GM21529 (cell line): ENCODE measurements around the gene CCDC187.
"Not testable (repeated sequence)": the region's sequence is repeated elsewhere in the genome, so short reads cannot be mapped to it uniquely, and the experiment has no call there.

Source experiments
- ATAC-seq: cut with Tn5 transposase; IDR thresholded peaks from one replicate; pipeline ENCODE4 v1.9.1; 2021; ENCODE audit not compliant: unreplicated experiment

CCDC187 gene

DNA sequence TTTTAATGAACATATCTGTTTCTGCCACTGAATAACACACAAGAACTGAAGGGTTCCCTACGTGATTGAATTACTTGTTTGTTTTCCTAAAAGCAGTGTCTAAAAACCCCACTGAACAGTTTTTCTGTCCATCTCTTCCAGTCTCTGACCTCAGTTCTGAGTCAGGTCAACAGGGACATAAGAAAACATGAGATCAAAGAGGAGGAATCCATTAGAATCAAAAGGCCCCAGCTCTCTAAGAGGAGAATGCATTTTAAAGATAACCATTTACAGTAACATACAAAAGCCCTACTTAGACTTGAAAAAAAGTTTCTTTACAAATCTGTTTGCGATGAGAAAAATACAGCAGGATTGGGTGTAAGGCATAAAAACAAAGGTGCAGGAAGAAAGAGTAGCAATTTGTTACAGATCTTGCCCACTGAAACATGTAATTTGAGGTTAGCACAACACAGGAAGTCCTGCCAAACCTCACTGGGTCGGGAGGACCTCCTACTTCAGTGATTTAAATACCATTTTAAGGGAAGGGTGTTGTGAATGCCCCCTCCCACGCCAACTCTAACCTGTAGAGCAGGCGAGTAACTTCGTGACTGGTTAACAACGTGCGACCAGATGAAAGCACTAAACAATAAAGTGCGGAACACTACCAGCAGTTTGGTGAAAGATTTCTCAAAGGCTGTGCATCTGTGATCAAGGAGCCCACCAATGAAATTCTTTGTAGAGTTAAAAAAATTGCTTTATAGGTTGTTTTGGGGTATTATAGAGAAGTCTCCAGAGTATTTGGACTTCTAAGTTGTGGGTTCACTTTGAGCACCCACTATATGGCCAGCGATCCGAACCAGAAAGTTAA lies 59.5 kb downstream of the CCDC187 start:
- ATAC-seq: peak; percentile 41

DNA sequence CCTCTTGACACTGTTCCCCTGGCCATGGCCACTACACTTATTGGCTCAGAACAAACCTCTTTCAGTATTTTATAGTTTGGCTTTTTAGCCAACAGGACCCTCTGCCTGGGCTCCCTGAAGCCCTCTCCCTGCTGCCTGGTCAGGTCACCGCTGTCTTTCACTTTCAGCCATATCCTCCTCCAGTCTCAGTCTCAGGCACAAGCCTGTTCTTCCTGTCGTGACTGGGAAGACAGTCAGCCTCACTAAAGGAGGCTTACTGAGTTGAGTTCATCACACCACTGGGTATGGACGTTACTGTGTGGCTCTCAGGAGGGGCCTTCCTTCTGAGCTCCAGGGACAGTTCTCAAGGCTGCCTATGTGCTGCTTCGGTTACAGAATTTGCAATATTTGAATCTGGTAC lies 60.3 kb downstream of the CCDC187 start:
- ATAC-seq: no peak

DNA sequence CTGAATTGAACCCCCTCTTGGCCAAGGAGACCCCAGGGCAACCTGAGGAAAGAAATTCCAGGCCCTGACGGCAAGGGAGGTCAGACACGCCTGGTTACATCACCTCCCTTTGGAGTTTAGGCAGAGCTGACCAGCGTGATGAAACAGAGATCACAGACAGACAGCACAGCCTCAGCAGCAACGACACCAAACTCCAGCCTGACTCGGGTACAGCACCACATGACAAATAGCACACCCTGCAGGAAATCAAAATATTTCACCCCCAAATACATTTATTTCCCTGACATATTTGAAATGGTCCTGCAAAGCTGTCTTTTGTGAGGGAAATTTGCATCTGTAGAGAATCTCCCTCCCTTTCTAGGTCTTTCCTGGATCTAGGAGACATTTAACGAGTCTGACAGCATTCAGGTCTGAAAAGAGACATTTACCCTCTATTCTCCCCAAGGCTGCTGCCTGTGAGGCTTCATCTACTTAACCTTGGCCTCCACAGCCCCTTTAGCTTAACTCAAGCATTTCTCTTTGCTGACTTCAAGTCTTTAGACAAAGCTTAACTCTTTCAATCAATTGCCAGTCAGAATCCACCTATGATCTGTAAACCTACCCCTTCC lies 60.9 kb downstream of the CCDC187 start:
- ATAC-seq: no peak

DNA sequence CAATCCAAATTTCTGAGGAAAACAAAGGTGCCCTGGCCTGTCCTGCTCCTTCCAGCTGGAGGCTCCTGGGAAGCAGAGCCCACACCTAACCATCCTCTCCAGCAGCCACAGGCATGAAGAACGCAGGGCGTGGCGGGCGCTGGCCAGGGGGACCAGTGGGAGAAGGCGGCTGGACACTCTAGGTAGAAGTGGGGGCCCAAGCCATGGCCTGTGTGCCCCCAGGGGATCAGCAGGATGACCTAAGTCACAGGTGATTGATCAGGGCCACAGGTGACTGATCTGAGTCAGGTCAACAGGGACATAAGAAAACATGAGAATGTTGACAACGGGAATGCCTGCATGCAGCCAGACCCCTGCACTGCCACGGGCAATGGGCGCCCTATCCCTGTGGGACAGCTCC lies 61.6 kb downstream of the CCDC187 start:
- ATAC-seq: no peak

DNA sequence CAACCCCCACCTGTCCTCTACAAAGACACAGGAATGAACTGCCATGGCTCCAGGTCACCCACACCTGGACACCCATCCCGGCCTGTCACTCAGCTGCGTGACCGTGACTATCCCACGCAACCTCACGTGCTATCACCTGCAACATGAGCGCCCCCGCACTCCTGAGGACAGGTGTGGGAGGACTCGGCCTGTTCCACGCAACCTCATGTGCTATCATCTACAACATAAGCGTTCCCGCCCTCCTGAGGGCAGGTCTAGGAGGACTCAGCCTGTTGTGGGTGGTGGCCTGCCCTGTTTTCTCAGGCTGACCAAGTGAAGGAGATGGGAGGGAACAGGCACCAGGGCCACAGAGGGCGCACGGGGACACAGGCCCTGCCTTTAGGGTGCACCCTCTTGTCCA lies 62.4 kb downstream of the CCDC187 start:
- ATAC-seq: no peak

DNA sequence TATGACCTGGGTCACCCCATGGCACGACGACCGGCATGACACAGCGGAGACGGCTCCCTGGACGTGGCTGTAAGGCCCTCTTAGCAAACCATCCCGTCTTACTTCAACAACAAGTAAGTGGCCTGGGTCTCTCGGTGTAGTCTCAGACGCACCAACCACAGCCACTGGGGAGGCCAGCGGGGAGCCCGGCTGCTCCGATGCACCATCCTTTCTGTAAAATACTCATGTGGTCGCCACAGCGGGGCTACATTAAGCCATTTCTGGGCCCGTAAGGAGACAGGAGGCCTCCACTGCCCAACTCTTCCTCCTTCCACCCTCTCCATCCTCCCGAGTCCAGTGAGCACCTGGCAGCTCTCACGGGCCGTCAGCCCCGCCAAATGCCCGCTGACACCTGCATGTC lies 63.0 kb downstream of the CCDC187 start:
- no peak for ATAC-seq

DNA sequence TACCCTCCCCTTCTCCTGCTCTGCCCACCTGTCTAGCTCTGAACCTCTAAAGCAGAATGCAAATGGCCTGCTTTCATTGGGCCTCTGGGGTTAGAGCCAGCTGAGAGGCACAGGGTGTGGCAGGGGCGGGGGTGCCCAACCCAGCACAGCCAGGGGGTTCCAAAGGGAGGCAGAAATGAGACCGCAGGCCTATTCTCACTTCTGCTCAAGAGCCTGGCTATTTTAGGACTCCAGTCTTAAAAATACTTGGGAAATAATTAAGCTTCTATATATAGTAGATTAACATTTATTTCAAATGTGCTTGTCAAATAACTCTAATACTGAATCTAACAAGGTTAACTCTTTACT lies 63.9 kb downstream of the CCDC187 start:
- ATAC-seq: no peak

DNA sequence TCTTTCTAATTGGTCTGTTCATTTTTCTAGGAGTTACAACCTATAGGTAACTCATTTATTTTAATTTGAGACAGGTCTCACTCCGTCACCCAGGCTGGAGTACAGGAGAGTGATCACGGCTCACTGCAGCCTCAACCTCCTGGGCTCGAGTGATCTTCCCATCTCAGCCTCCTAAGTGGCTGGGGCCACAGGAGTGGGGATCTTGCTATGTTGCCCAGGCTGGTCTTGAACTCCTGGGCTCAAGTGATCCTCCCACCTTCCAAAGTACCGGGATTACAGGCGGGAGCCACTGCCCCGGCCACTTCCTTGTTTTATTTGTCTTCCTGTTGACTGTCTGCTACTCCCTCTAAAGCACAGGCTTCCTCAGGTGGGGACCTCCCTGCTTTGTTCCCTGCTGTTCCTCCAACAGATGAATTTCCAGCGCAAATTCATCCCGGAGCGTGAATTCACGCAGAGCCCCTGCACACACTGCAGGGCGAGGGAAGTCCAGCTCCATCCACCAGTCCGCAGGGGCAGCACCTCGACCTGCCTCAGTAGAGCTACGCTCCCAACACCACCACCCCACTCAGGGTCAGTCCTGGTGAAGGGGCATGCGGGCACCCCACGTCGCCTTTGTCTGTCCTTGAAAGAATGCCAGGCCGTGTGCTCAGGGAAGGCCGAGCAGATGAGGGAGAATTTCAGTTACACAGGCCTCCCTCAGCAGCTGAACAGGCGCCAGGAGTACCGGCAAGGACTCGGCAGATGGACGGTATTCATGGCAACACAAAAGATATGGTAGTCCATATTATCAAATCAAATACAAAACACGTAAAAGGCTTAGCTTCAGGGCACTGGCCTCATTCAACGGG lies 64.5 kb downstream of the CCDC187 start:
- no peak for ATAC-seq

DNA sequence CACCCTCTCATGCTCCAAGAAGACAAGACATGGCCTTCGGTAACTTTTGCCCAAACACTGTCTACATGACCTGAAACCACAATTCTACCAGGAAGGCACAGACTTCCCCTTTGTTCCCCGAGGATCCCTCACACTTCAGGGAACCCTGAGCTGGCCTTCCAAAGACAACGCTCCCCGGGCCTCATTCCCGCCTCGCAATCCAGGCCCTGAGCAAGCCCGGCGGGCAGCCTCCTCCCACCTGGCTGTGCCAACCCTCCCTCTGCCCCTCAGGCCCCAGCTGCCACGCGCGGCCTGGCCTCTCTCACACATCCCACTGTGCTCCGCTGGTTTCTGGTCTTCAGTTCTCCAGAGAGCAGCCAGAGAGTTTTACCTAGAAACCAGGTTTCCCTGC lies 65.6 kb downstream of the CCDC187 start:
- no peak for ATAC-seq

DNA sequence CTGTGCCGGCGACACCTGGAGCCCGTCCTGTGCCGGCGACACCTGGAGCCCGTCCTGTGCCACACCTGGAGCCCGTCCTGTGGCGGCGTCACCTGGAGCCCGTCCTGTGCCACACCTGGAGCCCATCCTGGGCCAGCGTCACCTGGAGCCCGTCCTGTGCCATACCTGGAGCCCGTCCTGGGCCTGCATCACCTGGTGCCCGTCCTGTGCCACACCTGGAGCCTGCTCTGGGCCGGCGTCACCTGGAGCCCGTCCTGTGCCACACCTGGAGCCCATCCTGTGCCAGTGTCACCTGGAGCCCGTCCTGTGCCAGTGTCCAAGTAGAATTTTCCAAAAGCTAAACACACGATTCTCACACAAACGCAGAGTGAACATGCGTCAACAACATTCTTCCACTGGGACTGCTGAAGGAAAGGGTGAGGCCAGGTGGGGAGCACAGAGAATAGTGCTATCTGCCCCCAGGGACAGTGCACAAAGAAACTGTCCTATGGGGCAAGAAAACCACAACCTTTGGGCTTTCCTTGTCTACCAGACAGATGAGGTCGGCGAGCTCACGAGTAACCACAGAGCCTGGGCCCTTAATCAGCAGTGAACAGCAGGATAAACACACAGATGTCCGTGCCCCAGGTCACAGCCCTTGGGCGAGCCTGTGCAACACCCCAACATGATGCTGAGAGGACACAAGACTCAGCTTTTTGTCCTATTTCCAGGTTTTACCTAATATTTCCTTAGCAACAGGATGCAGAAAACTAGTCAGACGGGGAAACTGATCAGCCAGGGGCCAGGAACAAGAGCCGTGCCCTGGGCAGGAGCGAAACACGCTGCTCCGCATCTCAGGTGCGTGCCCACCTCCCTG lies 66.2 kb downstream of the CCDC187 start:
- no peak for ATAC-seq

DNA sequence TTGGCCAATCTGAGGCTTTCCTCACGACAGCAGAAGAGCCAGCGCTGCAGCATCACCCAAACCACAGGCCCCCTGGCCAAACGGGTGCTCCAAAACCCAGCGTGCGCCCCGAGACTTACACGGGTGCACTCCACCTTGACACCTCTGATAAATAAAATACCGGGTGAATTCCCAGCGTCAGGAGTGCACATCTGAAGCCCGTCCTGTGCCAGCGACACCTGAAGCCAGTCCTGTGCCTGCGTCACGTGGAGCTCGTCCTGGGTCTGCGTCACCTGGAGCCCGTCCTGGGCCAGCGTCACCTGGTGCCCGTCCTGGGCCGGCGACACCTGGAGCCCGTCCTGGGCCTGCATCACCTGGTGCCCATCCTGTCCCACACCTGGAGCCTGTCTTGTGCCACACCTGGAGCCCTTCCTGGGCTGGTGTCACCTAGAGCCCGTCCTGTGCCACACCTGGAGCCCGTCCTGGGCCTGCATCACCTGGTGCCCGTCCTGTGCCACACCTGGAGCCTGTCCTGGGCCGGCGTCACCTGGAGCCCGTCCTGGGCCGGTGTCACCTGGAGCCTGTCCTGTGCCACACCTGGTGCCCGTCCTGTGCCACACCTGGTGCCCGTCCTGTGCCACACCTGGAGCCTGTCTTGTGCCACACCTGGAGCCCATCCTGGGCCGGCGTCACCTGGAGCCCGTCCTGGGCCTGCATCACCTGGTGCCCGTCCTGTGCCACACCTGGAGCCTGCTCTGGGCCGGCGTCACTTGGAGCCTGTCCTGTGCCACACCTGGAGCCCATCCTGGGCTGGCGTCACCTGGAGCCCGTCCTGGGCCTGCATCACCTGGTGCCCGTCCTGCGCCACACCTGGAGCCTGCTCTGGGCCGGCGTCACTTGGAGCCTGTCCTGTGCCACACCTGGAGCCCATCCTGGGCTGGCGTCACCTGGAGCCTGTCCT lies 67.2 kb downstream of the CCDC187 start:
- not testable (repeated sequence) for ATAC-seq

DNA sequence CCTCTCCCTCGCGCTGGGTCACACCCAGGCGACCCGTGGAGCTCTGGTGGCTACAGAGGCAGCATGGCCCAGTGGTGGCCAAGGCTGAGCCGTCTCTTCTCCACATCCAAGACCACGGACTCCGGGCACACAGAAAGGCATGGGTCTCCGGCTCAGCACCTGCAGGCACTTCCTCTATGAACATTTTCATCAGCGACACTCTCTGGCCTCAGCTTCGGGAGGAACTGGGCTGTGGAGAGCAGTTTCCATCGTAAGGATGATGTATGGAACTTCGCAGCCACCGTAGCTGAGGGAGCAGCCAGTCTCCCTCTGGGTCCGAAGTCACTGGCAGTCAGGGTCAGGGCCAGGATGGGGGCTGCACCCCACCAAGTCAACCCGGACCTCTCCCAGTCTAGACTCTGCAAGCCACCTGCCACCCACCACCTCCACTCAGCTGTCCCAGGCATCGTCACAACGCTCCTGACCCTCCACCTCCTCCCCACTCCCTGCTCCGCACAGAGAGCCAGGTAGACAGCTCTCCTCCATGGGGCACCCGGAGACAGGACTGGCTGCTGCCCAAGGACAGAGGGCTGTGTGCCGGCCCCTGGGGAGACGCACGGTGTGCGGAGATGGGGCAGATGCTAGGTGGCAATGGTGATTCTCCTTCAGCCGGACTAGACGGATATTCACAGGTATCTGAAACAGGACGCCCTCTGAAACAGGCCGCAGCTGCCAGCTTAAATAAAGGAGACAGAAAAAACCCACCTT lies 68.0 kb downstream of the CCDC187 start:
- no peak for ATAC-seq

DNA sequence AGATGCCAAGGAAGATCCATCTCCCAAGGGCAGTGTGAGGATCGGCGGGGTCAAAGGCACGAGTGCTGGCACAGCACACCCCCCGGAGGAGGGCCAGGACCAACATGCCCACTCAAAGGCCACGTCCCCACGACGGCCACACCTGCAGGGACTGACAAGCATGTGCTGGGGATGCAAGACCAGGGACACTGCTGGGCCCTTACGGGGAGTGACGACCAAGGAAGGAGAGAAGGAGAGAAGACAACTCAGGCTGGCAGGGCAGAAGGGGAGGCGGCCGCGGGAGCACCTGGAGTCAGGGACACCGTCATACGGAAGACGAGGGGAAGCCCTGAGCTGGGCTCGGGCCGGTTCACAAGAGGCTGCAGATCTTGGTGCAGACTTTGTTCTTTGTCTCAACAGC lies 68.7 kb downstream of the CCDC187 start:
- ATAC-seq: no peak

DNA sequence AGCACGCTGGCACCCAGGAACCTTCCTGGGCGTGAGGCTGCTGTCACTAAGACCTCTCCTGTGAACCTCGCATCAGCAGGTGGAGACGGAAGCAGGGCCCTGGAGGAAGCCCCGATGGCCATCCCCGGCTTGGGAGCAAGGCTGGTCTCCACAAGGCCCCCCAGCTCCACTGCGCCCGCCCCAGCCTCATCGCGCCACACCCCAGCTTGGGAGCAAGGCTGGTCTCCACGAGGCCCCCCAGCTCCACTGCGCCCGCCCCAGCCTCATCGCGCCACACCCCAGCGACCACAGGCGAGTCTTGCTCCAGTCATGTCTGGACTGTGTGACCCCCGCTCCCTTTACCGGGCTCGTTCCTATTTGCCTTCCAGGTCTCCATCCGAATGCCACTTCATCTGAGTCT lies 69.3 kb downstream of the CCDC187 start:
- no peak for ATAC-seq

DNA sequence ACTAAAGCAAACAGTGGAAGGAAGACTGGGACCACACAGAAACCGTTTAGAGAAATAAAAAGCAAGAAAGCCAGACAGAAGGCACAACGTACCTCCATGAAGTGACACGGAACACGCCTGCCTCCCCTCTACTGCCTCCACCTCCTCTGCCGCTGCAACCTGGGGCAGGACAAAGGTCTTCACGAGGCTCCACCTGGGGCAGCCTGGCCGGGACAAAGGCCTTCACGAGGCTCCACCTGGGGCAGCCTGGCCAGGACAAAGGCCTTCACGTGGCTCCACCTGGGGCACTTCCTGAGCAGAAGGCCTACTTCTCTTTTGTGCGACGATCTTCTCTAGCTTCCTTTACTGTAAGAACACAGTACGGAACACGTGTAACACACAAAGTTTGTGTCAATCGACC lies 70.0 kb downstream of the CCDC187 start:
- ATAC-seq: no peak

DNA sequence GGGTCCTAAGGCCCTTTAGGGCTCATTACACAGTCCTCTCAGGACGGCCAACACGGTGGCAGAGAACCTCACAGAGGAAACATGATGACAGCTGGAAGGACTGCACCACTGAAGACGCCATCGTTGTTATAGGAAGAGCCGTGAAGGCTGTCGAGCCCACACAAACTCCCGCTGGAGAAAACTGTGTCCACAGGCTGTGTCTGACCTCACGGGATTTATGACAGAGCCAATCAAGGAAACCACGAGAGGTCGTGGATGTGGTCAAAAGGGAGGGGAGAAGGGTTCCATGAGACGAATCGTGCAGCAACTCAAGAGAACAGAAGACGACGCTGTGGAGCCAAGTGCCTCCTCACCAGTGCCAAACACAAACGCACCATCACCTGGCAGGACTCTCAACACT lies 70.5 kb downstream of the CCDC187 start:
- ATAC-seq: no peak

DNA sequence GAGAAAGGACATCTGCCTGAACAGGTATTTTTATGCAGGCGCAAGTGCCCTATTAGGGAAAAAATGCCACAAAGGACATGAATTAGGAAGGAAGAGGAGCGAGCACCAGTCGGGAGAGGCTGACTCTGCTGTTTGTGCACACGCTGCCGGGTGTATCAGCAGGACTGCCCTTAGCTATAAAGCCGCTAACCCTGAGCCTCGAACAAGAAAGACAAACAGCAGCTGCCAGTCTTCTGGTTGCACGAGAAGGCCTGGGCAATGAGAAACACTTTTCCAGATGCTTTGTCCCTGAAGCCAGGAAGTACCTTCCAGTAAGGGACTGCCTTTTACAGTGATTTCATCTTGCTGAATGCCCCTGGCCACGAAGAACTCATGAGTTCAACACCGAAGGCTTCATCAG lies 70.9 kb downstream of the CCDC187 start:
- no peak for ATAC-seq

DNA sequence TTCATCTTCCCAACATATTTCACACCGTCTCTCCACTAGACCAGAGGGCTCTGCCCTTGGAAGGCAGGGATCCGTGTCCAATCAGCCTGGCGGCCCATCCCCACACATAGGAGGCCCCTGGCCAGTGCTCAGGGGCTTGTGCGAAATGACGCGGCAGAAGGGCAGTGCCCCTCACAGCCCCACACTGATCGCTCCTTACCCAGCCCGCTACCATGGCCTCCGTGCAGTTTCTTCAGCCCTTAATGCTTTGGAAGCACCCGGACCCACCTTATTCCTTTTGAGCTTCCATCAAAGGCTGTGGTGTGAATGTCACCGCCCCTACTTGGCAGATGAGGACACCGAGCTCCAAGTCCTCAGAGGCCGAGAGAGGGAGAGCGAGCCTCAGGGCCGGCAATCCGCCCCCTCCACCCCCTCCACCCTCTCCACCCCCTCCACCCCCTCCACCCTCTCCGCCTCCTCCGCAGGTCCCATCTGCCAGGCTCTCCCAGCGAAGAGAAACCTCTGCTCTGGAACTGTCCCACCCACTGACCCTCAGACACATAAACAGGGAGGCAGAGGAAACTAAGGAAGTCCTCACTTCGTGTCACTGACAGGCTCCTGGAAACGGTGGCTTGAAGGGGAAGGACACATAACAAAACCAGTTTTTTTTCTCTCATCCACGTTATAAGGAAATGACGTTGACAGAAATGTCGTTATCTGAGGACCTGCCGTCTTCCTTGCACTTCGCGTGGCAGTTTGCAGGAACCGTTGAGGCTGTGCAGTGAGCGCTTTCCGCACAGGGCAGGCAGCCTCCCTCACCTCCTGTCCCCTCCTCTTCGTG lies 72.2 kb downstream of the CCDC187 start:
- no peak for ATAC-seq
